ENCODE measurements around the gene SCD5.

Gene SCD5

DNA sequence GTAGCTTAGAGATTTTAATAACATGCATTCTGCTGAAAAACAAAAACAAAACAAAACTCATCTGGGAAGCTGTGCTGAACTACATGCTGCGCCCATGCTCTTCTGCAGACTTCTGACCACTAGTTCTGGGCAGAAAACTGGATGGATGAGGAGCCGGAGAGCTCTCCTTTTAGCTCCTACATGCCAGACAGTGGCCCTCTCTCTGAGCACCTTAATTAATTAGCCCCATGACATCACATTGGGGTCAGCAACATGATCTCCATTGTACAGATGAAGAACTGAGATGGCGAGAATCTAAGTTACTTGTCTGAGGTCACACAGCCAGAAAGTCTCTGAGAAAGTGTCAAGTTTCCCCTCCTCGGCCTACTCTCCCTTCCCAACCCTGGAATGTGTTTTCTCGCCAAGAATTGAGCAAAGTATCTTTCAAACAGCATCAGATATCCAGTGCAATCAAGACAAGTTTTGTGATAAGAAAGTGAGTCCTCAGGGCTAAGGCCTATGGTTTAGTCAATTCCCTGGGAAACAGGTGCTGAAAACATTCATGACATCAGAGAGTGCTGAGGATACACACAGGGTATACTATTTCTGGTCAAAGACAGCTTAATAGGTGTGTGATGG, 21.6 kb downstream of the SCD5 start:
- H3K27me3 ChIP-seq (replicated peaks; ENCODE audit: insufficient read depth, low read length) = no peaks in the 10 kb centered on the region
- H3F3A ChIP-seq (ENCODE audit: insufficient read depth, low read length) = no peaks in the 10 kb centered on the region
- TF ChIP-seq EZH2phosphoT487 (IDR thresholded peaks at IDR 0.05; ENCODE audit: low read length) = no peak
- TF ChIP-seq, protein P1, sequence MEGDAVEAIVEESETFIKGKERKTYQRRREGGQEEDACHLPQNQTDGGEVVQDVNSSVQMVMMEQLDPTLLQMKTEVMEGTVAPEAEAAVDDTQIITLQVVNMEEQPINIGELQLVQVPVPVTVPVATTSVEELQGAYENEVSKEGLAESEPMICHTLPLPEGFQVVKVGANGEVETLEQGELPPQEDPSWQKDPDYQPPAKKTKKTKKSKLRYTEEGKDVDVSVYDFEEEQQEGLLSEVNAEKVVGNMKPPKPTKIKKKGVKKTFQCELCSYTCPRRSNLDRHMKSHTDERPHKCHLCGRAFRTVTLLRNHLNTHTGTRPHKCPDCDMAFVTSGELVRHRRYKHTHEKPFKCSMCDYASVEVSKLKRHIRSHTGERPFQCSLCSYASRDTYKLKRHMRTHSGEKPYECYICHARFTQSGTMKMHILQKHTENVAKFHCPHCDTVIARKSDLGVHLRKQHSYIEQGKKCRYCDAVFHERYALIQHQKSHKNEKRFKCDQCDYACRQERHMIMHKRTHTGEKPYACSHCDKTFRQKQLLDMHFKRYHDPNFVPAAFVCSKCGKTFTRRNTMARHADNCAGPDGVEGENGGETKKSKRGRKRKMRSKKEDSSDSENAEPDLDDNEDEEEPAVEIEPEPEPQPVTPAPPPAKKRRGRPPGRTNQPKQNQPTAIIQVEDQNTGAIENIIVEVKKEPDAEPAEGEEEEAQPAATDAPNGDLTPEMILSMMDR (IDR thresholded peaks at IDR 0.05; ENCODE audit: low read length) = no peak
- H3K4me1 ChIP-seq (ENCODE audit: low read length) = no peaks in the 10 kb centered on the region
- H3K4me2 ChIP-seq (ENCODE audit: low read depth, low read length) = no peak overlapping the region
- no peak for DNase-seq
- no peaks in the 10 kb centered on the region for H3K9me2 ChIP-seq (replicated peaks; ENCODE audit: insufficient read depth, low read length)
- H3K9me3 ChIP-seq (replicated peaks; ENCODE audit: insufficient read depth, low read length) = no peaks in the 10 kb centered on the region
- H4K20me1 ChIP-seq (ENCODE audit: insufficient read depth, low read length) = no peaks in the 10 kb centered on the region
- no peaks in the 10 kb centered on the region for H3K36me3 ChIP-seq (replicated peaks; ENCODE audit: insufficient read depth, low read length)
- no peak overlapping the region for H3K4me3 ChIP-seq (ENCODE audit: low read length)
- no peaks in the 10 kb centered on the region for H3K79me2 ChIP-seq (ENCODE audit: low read length)
- H3K27ac ChIP-seq (ENCODE audit: low read length) = no peak overlapping the region
- H2AFZ ChIP-seq (ENCODE audit: low read length) = no peak overlapping the region
- no peak overlapping the region for H3K9ac ChIP-seq (ENCODE audit: low read length)

DNA sequence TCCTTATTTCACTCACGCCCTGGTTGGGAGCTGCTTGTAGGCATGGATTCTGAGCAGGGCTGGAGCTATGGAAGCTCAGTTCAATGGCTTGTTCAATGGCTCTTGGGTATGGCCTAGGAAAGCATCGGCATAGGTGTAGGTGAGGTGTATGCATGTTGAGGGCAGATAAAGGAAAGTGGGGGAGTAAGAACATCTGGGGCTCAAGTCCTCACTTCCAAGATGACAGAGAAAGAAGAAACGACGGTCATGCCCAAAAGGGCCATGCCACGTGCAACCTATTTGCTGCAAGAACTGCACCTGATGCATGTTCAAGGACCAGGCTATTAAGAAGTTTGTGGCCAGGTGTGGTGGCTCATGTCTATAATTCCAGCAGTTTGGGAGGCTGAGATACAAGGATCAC, 23.4 kb downstream of the SCD5 start:
- TF ChIP-seq, protein P1 (IDR thresholded peaks at IDR 0.05; ENCODE audit: low read length) = no peak
- TF ChIP-seq EZH2phosphoT487 (IDR thresholded peaks at IDR 0.05; ENCODE audit: low read length) (no peak), EZH2 (optimal IDR thresholded peaks at IDR 0.05; ENCODE audit: low read depth, low read length) (no peak)
- no peaks in the 10 kb centered on the region for H3F3A ChIP-seq (ENCODE audit: insufficient read depth, low read length)
- no peak overlapping the region for H3K4me2 ChIP-seq (ENCODE audit: low read depth, low read length)
- no peaks in the 10 kb centered on the region for H3K4me1 ChIP-seq (ENCODE audit: low read length)
- no peaks in the 10 kb centered on the region for H3K27me3 ChIP-seq (replicated peaks; ENCODE audit: insufficient read depth, low read length)
- H3K9ac ChIP-seq (ENCODE audit: low read length) = no peak overlapping the region
- no peak for DNase-seq
- no peak overlapping the region for H3K4me3 ChIP-seq (ENCODE audit: low read length)
- no peaks in the 10 kb centered on the region for H3K9me2 ChIP-seq (replicated peaks; ENCODE audit: insufficient read depth, low read length)
- H4K20me1 ChIP-seq (ENCODE audit: insufficient read depth, low read length) = no peaks in the 10 kb centered on the region
- H3K79me2 ChIP-seq (ENCODE audit: low read length) = no peaks in the 10 kb centered on the region
- H3K27ac ChIP-seq (ENCODE audit: low read length) = no peak overlapping the region
- H3K9me3 ChIP-seq (replicated peaks; ENCODE audit: insufficient read depth, low read length) = no peaks in the 10 kb centered on the region
- no peak overlapping the region for H2AFZ ChIP-seq (ENCODE audit: low read length)
- no peaks in the 10 kb centered on the region for H3K36me3 ChIP-seq (replicated peaks; ENCODE audit: insufficient read depth, low read length)

DNA sequence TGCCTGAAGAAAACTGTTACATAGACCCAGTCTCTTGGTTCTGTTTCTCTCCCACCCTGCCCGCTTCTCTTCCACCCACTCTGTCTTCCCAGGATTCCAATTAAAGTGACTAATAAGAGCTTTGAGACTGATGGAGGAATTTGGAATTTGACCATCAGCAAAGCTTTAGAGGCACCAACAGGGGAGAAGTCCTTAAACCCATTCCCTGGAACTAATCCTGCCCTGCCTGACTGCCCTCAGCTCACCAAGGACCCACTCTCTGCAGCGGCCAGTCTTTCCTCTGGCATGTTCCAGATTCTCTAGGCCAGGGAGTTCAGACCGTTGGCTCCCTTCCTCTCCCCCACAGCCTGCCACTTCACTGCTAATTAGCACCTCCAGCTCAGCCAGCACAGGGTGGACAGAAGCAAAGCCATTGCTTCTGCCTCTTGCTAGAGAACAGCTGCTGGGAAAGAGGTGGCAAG, 23.9 kb downstream of the SCD5 start:
- Histone ChIP-seq H3K27ac (ENCODE audit: low read length) (no peak overlapping the region), H3K36me3 (replicated peaks; ENCODE audit: insufficient read depth, low read length) (no peaks in the 10 kb centered on the region), H3K9ac (ENCODE audit: low read length) (no peak overlapping the region), H3K79me2 (ENCODE audit: low read length) (no peaks in the 10 kb centered on the region), H3K9me2 (replicated peaks; ENCODE audit: insufficient read depth, low read length) (no peaks in the 10 kb centered on the region), H3K27me3 (replicated peaks; ENCODE audit: insufficient read depth, low read length) (no peaks in the 10 kb centered on the region), H3K9me3 (replicated peaks; ENCODE audit: insufficient read depth, low read length) (no peaks in the 10 kb centered on the region), H3F3A (ENCODE audit: insufficient read depth, low read length) (no peaks in the 10 kb centered on the region), H3K4me3 (ENCODE audit: low read length) (no peak overlapping the region), H3K4me1 (ENCODE audit: low read length) (no peaks in the 10 kb centered on the region), H4K20me1 (ENCODE audit: insufficient read depth, low read length) (no peaks in the 10 kb centered on the region), H2AFZ (ENCODE audit: low read length) (no peak overlapping the region), H3K4me2 (ENCODE audit: low read depth, low read length) (no peak overlapping the region)
- DNase-seq = no peak
- TF ChIP-seq EZH2phosphoT487 (IDR thresholded peaks at IDR 0.05; ENCODE audit: low read length) (no peak), EZH2 (optimal IDR thresholded peaks at IDR 0.05; ENCODE audit: low read depth, low read length) (no peak)
- TF ChIP-seq, protein P1 (IDR thresholded peaks at IDR 0.05; ENCODE audit: low read length) = no peak
